Smooth muscle cell (in vitro differentiated cells): ENCODE data around the gene FZD10. TPM values are rescaled to one million over a fixed set of nuclear protein-coding genes. Genes with fewer than 3 reads are reported as not detected.

Source experiments
- DNase-seq: peaks from one replicate; lab custom pipeline; 2025; ENCODE audit not compliant: unreplicated experiment; lab: John Stamatoyannopoulos, UW
- H2AFZ ChIP-seq: fragments of 200-600 bp; sonication (generic); 2 replicates; pipeline ENCODE4 v1.6.0; 2016; ENCODE audit warnings: antibody characterized with exemption, low read depth, mild to moderate bottlenecking
- H3F3A ChIP-seq: fragments of 200-600 bp; sonication (generic); 2 replicates; pipeline ENCODE4 v1.6.0; 2017; ENCODE audit warnings: antibody characterized with exemption, low read depth
- H3K27ac ChIP-seq: fragments of 200-600 bp; sonication (generic); 2 replicates; pipeline ENCODE4 v1.5.1; 2016; ENCODE audit warnings: low read depth, mild to moderate bottlenecking
- H3K27me3 ChIP-seq: fragments of 200-600 bp; sonication (generic); 2 replicates; pipeline ENCODE4 v1.6.1; 2016; ENCODE audit warnings: low read depth, mild to moderate bottlenecking
- H3K36me3 ChIP-seq: fragments of 200-600 bp; sonication (generic); 2 replicates; pipeline ENCODE4 v1.5.1; 2016; ENCODE audit warnings: low read depth
- H3K4me1 ChIP-seq: fragments of 200-600 bp; sonication (generic); 2 replicates; pipeline ENCODE4 v1.5.1; 2016; ENCODE audit warnings: low read depth
- H3K4me2 ChIP-seq: fragments of 200-600 bp; sonication (generic); 2 replicates; pipeline ENCODE4 v1.6.0; 2016; ENCODE audit warnings: mild to moderate bottlenecking
- H3K4me3 ChIP-seq: fragments of 200-600 bp; sonication (generic); 2 replicates; pipeline ENCODE4 v1.5.1; 2016; ENCODE audit warnings: mild to moderate bottlenecking
- H3K79me2 ChIP-seq: fragments of 200-600 bp; sonication (generic); 2 replicates; pipeline ENCODE4 v1.6.0; 2016; ENCODE audit warnings: low read depth, mild to moderate bottlenecking
- H3K9ac ChIP-seq: fragments of 200-600 bp; sonication (generic); 2 replicates; pipeline ENCODE4 v1.6.0; 2016; ENCODE audit warnings: low read depth
- H3K9me3 ChIP-seq: fragments of 200-600 bp; sonication (generic); replicated peaks from 2 replicates; pipeline ENCODE4 v1.5.1; 2016; ENCODE audit warnings: low read depth
- H4K20me1 ChIP-seq: fragments of 200-600 bp; sonication (generic); 2 replicates; pipeline ENCODE4 v1.6.0; 2016; ENCODE audit warnings: low read depth
- whole genome bisulfite sequencing: methylation state at CpG from one replicate; pipeline ENCODE4 v1.1.7; 2016; ENCODE audit warnings: low lambda C conversion rate; 5-methylcytosine and 5-hydroxymethylcytosine counted together
- polyA plus RNA-seq: library from polyadenylated mRNA; unstranded; fragments of >200 nt; fragmentation: Nextera tagmentation; extraction: Ambion mirVana; gene quantifications from 2 replicates; pipeline ENCODE4 v1.2.1, GENCODE V29; 2016
- total RNA-seq: library from RNA; depleted of rRNA; stranded (reverse); fragments of >200 nt; gene quantifications from 2 replicates; pipeline ENCODE4 v1.2.3, GENCODE V29; 2014
- TF ChIP-seq, protein P1 (sequence below): fragments of 200-600 bp; sonication (generic); IDR thresholded peaks from 2 replicates; pipeline ENCODE4 v1.5.1; 2017; ENCODE audit warnings: borderline replicate concordance, mild to moderate bottlenecking, antibody characterized with exemption; ENCODE audit not compliant: insufficient read depth, poor library complexity, severe bottlenecking

The FZD10 gene
- total and polyA plus RNA-seq, 2 experiments from 2014 or later = 1.7 to 1.9 TPM

DNA sequence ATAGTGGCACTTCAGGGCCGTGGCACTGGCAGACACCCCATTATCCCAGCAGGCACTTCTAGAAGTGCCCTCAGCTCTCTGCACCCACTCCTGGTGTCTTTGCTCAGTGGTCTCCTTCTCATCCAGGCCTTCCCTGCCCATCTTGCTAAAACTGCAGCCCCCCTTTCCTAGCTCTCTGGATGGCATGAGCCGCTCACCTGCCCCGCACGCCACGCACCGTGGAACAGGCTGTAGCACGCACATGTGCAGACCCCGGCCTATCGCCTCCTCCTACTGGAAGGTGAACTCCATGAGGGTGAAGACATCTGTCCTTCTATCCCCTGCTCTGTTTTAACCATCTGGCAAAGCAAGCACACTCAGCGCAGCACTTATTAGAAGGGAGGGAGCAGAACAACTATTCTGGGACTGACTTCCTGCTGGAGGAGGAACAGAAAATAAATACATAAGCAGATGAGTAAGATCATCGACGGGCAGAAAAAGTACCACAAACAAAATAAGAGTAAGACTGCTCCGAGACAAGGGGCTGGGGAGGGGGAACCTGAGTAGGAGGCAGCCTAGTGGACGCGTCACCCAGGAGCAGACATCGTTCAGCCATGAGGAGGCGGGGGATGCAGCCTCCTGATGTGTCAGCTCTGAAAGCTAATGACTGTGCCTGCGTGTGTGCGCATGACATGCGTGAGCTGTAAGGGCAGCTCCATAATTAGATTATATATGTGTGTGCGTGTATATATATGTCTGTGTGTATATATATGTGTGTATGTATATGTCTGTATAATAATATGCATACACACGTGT, 7.8 kb upstream of the FZD10 start:
- Histone ChIP-seq H3K4me3 (no peak overlapping the region), H3K4me1 (no peaks in the 10 kb centered on the region), H3K27me3 (peaks cover 40% of the 10 kb centered on the region), H2AFZ (no peak overlapping the region), H3K4me2 (no peak overlapping the region), H3K9me3 (no peaks in the 10 kb centered on the region), H3F3A (no peaks in the 10 kb centered on the region), H3K27ac (no peak overlapping the region), H3K9ac (no peak overlapping the region), H3K36me3 (no peaks in the 10 kb centered on the region), H4K20me1 (no peaks in the 10 kb centered on the region), H3K79me2 (no peaks in the 10 kb centered on the region)
- WGBS = 66% methylated on average over 22 of the region's 22 CpGs
- DNase-seq = no peak
- TF ChIP-seq, protein P1, sequence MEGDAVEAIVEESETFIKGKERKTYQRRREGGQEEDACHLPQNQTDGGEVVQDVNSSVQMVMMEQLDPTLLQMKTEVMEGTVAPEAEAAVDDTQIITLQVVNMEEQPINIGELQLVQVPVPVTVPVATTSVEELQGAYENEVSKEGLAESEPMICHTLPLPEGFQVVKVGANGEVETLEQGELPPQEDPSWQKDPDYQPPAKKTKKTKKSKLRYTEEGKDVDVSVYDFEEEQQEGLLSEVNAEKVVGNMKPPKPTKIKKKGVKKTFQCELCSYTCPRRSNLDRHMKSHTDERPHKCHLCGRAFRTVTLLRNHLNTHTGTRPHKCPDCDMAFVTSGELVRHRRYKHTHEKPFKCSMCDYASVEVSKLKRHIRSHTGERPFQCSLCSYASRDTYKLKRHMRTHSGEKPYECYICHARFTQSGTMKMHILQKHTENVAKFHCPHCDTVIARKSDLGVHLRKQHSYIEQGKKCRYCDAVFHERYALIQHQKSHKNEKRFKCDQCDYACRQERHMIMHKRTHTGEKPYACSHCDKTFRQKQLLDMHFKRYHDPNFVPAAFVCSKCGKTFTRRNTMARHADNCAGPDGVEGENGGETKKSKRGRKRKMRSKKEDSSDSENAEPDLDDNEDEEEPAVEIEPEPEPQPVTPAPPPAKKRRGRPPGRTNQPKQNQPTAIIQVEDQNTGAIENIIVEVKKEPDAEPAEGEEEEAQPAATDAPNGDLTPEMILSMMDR = no peak

DNA sequence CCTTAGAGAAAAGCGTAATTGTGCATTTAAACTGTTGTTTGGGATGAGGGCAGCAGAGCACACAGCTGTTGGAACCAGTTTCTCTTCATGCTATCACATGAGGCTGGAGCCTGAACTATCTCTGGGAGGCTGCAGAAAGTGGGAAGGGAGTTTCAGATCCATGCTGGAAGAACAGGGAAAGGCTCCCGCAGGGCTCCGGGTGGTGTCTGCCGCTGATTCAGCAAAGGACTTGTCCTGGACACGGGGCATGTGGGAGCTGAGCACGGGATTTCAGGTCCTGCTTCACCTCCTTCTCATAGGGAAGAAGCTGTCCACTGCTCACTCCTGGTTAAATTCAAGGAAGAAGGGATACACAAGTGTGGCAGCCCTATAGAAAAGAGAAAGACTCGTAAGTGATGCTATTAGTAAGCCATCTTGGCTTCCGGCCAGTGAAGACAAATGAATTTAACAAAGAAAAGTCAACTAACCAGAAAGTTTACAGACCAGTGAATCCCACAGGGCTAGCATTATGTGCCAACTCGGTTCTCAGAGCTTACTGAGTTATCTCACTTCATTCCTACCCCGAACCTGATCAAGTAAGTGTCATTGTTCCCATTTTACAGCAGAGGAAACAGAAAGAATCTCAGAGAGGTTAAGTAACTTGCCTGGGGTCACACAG, 6.7 kb upstream of the FZD10 start:
- H3K27ac ChIP-seq = no peak overlapping the region
- no peak overlapping the region for H3K4me2 ChIP-seq
- DNase-seq = no peak
- no peaks in the 10 kb centered on the region for H3F3A ChIP-seq
- H4K20me1 ChIP-seq = no peaks in the 10 kb centered on the region
- WGBS = 87% methylated on average over 10 of the region's 10 CpGs
- H3K9ac ChIP-seq = no peak overlapping the region
- no peaks in the 10 kb centered on the region for H3K4me1 ChIP-seq
- H3K27me3 ChIP-seq = peaks cover 50% of the 10 kb centered on the region
- no peaks in the 10 kb centered on the region for H3K79me2 ChIP-seq
- TF ChIP-seq, protein P1 = no peak
- H3K36me3 ChIP-seq = no peaks in the 10 kb centered on the region
- H2AFZ ChIP-seq = no peak overlapping the region
- H3K9me3 ChIP-seq = no peaks in the 10 kb centered on the region
- no peak overlapping the region for H3K4me3 ChIP-seq

DNA sequence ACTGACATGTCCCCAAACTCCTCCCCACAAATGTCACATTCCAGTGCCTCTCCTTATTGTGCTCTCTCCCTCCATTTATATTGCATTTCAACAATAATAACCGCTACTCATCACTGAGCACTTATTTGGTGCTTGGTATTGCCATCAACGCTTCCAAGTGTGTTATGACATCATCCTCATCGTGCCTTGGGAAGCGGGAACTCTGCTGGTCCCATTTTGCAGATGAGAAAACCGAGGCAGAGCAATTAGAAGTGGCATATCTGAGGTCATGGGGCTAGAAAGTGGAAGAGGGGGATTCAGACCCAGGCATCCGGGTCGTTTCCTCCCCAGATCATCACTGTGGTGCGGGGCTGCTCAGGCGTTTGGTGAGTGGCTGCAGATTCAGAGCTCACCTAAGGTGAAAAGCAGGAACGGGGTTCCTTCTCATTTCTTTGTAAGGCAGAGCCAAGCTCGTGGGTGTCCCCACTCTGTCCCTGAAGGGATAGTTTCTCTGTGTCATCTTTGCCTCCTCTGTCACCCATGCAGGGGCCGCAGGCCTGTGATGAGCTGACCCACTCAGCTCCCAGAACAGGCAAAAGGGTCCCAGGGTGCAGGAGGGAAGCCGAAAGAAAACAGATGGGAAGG, 5.5 kb upstream of the FZD10 start:
- Histone ChIP-seq H3K9ac (no peak overlapping the region), H3K27me3 (peaks cover 63% of the 10 kb centered on the region), H3K79me2 (no peaks in the 10 kb centered on the region), H3K36me3 (no peaks in the 10 kb centered on the region), H3K27ac (no peak overlapping the region), H4K20me1 (no peaks in the 10 kb centered on the region), H2AFZ (no peak overlapping the region), H3K4me3 (no peak overlapping the region), H3K4me2 (no peak overlapping the region), H3F3A (no peaks in the 10 kb centered on the region), H3K4me1 (no peaks in the 10 kb centered on the region), H3K9me3 (no peaks in the 10 kb centered on the region)
- WGBS = 83% methylated on average over 13 of the region's 13 CpGs
- no peak for DNase-seq
- TF ChIP-seq, protein P1 = no peak
